ENCODE data around the gene RBM26.

- TF ChIP-seq POLR2A (IDR thresholded peaks at IDR 0.05) (no peak), CTCF (IDR thresholded peaks at IDR 0.05) (no peak)
Measured at GRCh38 chr13:79398127-79398526, 7.9 kb downstream of the RBM26 start.

Measured in testis (tissue), 2 donors.